ENCODE results near the gene WWOX. TPM values are rescaled to one million over a fixed set of nuclear protein-coding genes. Genes with fewer than 3 reads are reported as not detected.

The WWOX gene
- total and polyA plus RNA-seq, 7 donors = 7.1 to 46.8 (median 16.1) TPM

- DNase-seq = no peak
- H3K4me1 ChIP-seq = peaks cover 0 to 28% (median 10%) of the 10 kb centered on the region in 4 donors
- 96% methylated on average over 2 of the region's 2 CpGs for WGBS, 2 donors
- intact Hi-C loops (cut with DNase I) = loop anchor here (10.0 kb wide), 1 partner anchor 93 kb away; no protein-coding TSS in a partner anchor
- H3K4me3 ChIP-seq = no peak overlapping the region
- no peaks in the 10 kb centered on the region for H3K27me3 ChIP-seq
- TF ChIP-seq CTCF (IDR thresholded peaks at IDR 0.05) = no peak
- TF ChIP-seq POLR2AphosphoS5 (IDR thresholded peaks at IDR 0.05) = no peak
- TF ChIP-seq POLR2A (IDR thresholded peaks at IDR 0.05) = no peak
- TF ChIP-seq EP300 (IDR thresholded peaks at IDR 0.05) = no peak
- H3K27ac ChIP-seq = no peak overlapping the region
- H3K9me3 ChIP-seq = no peaks in the 10 kb centered on the region
- no peaks in the 10 kb centered on the region for H3K36me3 ChIP-seq
Measured at GRCh38 chr16:79167893-79168292, 1068.4 kb downstream of the WWOX start.

DNA sequence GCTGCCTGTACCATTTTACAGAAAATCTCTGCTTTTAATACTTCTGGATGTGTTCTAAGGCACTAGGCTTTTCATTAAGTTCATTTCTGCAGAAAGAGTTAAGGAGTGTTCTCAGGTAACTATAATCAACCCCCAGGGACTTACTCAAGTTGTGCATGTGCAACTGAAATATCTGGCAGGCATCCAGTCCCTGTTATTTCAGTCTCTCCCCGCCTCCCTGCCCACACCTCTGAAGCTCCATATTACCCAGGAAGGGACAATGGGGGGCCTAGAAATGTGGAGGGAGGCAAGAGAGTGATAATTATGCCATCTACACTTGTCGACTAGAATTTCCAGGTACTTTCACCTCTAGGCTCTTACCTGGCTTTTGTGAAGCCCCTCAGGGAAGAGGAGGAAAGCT, 1068.9 kb downstream of the WWOX start:
- intact Hi-C loops (cut with DNase I) = loop anchor here (10.0 kb wide), 1 partner anchor 94 kb away; no protein-coding TSS in a partner anchor
- Histone ChIP-seq H3K27me3 (no peaks in the 10 kb centered on the region), H3K27ac (no peak overlapping the region), H3K4me1 (peaks cover 0 to 24% (median 7%) of the 10 kb centered on the region in 4 donors), H3K9me3 (no peaks in the 10 kb centered on the region), H3K4me3 (no peak overlapping the region), H3K36me3 (no peaks in the 10 kb centered on the region)
- 73 to 78% methylated on average over 2 of the region's 2 CpGs for WGBS, 2 donors
- TF ChIP-seq EP300 (IDR thresholded peaks at IDR 0.05) = no peak
- no peak for TF ChIP-seq CTCF (IDR thresholded peaks at IDR 0.05)
- TF ChIP-seq POLR2AphosphoS5 (IDR thresholded peaks at IDR 0.05) = no peak
- TF ChIP-seq POLR2A (IDR thresholded peaks at IDR 0.05) = no peak
- DNase-seq = no peak

DNA sequence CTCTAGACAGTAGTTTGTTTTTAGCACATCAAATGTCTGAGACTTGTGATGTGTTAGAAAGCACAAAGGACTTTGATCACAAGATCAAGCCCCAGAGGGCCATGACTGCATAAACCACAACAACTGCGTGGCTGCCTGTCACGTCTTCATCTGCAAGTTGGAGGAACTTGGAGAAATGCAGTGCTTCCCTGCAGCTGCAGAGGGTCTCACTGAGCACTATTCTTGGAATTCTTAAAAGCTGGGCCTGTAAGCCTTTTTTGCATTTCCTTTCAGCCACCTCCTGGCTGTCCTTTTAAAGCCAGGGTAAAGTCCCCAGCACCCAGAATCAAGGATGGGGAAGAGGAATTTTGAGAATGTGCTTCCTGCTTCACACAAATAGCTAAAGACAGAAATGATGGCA, 1069.8 kb downstream of the WWOX start:
- Histone ChIP-seq H3K4me3 (no peak overlapping the region), H3K27ac (no peak overlapping the region), H3K27me3 (no peaks in the 10 kb centered on the region), H3K9me3 (no peaks in the 10 kb centered on the region), H3K36me3 (no peaks in the 10 kb centered on the region), H3K4me1 (peaks cover 0 to 19% (median 3%) of the 10 kb centered on the region in 4 donors)
- WGBS, 2 donors = 42 to 79% methylated on average over 2 of the region's 2 CpGs
- TF ChIP-seq EP300 (IDR thresholded peaks at IDR 0.05) (no peak), CTCF (IDR thresholded peaks at IDR 0.05) (no peak), POLR2AphosphoS5 (IDR thresholded peaks at IDR 0.05) (no peak), POLR2A (IDR thresholded peaks at IDR 0.05) (no peak)
- intact Hi-C loops (cut with DNase I) = loop anchor here (10.0 kb wide), 1 partner anchor 94 kb away; no protein-coding TSS in a partner anchor
- DNase-seq = no peak

GRCh38 chr16:79170555-79171246, 1071.2 kb downstream of the WWOX start:
- intact Hi-C loops (cut with DNase I) = no loop called here
- WGBS, 2 donors = 82 to 84% methylated on average over 7 of the region's 7 CpGs

More at GRCh38 chr16:79170555-79171246, 1071.2 kb downstream of the WWOX start:
- Histone ChIP-seq H3K9me3 (no peaks in the 10 kb centered on the region), H3K4me1 (peaks cover 0 to 6% (median 0%) of the 10 kb centered on the region in 4 donors), H3K4me3 (no peak overlapping the region), H3K27me3 (no peaks in the 10 kb centered on the region), H3K36me3 (no peaks in the 10 kb centered on the region), H3K27ac (no peak overlapping the region)
- TF ChIP-seq EP300 (IDR thresholded peaks at IDR 0.05) (no peak), CTCF (IDR thresholded peaks at IDR 0.05) (no peak), POLR2AphosphoS5 (IDR thresholded peaks at IDR 0.05) (peak in 1 of 4 donors; percentile 48), POLR2A (IDR thresholded peaks at IDR 0.05) (no peak)
- DNase-seq = no peak
